Measurements from ENCODE around the gene NFIC.
"Not testable (repeated sequence)": the region's sequence is repeated elsewhere in the genome, so short reads cannot be mapped to it uniquely, and the experiment has no call there.

Gene NFIC

DNA sequence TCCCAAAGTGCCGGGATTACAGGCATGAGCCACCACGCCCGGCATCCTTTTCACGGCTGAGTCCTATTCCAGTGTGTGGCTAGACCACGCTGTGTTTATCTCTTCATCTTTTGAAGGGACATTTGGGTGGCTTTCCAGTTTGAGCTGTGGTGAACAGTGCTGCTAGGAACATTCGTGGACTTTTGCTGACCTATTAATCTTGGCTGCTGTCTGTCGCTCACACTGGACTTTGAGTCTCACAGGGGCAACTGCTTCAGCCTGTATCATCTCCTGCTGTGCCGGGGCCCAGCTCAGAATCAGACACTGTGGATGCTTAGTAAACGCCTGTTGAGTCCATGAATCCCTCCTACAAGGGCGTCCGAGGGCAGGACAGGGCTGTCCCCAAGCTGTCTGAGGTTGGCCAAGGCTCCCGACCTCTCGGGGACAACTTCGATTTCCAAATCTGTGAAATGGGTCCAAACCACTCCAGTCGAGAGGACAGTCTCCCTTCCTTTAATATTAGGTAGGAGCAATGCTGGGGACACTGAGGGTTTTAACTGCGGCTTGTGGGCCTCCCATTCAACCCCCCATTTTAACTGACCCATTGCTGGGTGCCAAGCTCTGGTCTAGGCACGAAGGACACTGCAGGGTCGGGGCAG is 65.5 kb downstream of the NFIC start:
- no peak for DNase-seq

GRCh38 chr19:3433313-3433712 is 66.9 kb downstream of the NFIC start:
- DNase-seq: no peak

DNA sequence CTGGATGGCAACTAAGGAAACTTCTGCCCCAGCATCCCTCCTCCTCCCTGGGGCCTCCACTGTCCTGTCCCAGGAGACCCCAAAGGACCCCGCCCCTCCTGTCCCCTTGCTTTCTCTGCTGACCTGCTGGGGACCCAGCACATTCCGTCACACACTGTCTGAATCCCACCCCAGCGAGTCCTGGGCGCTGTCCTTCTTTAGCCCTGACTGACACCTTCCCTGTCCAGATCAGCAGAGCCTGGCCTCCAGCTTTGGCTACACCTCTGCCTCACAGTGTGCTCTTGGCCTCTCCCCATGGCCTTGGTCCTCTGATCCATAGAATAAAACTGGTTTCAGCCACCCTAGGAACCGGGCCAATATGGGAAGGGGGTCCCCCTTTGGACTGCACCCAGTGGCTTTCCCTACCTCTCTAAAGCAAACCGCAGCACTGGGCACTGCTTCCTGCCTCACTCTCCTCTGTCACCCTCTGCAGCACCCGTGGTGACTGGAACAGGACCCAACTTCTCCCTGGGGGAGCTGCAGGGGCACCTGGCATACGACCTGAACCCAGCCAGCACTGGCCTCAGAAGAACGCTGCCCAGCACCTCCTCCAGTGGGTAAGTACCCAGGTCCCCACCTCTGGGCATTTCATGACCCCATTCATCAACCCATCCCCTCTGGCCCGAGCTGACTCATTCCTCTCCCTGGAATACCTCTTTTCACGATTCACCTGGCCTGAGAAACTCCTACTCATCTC is 67.6 kb downstream of the NFIC start:
- DNase-seq: no peak

GRCh38 chr19:3434630-3435553 is 68.5 kb downstream of the NFIC start:
- DNase-seq: peak; percentile 94

DNA sequence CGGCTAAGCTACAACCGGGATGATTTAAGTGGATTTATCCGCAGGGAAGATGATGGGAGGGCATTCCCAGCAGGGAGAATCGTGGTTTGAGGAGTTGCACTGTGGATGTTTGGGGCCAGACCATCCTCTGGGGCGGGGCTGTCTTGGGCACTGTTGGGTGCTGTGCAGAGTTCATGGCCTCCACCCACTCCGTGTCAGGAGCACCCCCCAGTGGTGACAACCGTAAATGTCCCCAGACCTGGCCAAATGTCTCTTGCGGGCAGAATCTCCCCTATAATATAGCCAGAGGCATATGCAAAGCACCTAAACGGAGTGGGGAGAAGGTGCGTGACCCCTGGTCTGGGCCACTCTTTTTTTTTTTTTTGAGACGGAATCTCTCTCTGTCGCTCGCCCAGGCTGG is 73.7 kb downstream of the NFIC start:
- DNase-seq: peak; percentile 50

GRCh38 chr19:3441089-3441985 is 75.0 kb downstream of the NFIC start:
- no peak for DNase-seq

GRCh38 chr19:3441986-3442329 is 75.6 kb downstream of the NFIC start:
- DNase-seq: no peak

GRCh38 chr19:3442487-3443071 is 76.2 kb downstream of the NFIC start:
- no peak for DNase-seq

GRCh38 chr19:3443840-3444694 is 77.7 kb downstream of the NFIC start:
- no peak for DNase-seq

DNA sequence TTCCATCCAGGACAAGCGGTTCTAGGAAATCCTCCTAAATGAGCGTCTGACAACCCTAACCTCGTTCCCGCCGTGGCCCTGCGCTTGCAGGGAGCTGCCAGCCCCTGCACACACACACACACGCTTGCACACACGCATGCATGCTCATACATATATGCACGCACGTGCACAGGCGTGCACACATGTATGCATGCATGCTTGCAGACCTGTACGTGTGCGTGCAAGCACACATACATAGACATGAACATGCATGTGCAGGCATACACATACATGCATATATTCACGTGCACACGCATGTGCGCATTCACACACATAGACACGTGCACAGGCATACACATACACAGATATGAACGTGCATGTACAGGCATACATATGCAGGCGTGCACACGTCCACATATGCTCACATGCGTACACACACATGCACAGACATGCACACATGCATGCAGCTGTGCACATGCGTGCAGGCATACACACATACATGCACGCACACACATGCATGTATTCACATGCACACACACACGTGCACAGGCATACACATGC is 78.4 kb downstream of the NFIC start:
- DNase-seq: no peak

- not testable (repeated sequence) for DNase-seq
Observed at GRCh38 chr19:3446657-3447056, 80.3 kb downstream of the NFIC start.

DNA sequence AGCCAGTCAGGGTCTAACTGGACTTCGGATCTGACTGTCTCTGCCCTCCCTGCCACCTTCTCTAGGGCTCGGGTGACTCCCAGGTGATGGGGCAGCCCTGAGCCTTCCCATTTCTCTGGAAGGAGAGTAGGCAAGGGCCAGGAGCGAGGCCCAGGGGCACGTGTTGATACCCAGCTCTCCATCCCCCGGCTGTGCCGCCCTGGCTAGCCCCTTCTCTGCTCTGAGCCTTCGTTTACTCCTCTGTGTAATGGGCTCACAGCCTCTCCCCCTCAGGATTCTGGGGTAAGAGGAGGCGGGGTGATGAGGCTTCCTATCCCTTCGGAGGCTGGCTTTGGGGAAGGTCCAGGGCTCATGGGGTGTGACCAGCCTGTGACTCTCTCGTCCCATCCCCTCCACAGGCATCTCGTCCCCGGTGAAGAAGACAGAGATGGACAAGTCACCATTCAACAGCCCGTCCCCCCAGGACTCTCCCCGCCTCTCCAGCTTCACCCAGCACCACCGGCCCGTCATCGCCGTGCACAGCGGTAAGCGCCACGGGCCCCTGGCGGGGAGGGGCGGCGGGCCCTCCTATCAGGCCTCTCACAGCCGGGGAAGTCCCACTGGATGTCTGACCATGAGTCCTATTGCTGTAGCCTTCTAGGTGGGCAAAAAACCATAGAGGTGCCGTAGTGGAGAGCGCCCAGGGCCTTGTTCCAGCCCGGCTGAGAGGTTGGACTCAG is 82.4 kb downstream of the NFIC start:
- DNase-seq: no peak

DNA sequence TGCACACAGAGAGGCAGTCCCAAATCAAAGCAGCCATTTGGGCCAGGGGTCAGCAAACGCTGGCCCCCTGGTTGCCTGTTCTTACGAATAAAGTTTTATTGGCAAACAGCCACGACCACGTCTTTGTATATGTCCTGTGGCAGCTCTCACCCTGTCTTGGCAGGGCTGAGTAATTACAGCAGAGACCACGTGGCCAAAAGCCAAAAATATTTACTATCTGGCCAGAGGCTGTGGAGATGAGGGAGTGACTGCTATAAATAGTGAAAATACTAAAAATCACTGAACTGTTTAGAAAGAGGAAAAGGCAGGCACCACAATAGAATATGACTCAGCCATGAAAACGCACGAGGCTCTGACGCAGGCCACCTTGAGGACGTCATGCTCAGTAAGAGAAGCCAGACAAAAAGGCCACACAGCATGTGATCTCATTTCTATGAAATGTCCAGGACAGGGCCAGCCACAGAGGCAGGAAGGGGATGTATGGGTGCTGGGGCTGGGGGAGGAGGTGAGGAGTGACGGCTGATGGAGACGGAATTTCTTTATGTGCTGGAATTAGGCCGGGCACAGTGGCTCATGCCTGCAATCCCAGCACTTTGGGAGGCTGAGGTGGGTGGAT is 84.5 kb downstream of the NFIC start:
- peak; percentile 63 for DNase-seq

GRCh38 chr19:3451451-3451866 is 85.1 kb downstream of the NFIC start:
- DNase-seq: no peak

DNA sequence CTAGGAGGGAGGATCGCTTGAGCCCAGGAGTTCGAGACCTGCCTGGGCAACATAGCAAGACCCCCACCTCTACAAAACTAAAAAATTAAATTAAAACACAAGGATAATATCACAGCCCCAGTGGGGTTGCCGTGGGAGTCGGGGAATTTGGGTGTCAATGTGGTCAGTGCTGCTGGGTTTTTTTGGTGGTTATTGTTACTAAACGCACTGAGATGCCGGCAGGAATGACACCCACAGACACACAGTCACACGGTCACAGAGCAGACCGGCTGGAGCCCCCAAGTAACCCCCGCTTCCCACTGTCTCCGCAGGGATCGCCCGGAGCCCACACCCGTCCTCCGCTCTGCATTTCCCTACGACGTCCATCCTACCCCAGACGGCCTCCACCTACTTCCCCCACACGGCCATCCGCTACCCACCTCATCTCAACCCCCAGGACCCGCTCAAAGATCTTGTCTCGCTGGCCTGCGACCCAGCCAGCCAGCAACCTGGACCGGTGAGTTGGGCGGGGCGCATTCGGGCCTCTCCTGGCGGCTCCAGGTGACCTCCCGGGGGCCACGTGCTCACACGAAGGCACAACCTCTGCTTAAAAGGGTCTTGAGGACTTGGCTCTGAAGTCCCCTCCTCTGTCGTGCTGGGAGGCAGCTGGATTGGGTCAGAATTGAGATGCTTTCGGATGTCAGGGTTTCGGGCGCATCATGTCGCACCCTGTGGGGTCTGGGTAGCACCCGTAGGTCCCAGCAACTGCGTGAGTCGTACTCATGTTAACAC is 86.0 kb downstream of the NFIC start:
- DNase-seq: no peak

DNA sequence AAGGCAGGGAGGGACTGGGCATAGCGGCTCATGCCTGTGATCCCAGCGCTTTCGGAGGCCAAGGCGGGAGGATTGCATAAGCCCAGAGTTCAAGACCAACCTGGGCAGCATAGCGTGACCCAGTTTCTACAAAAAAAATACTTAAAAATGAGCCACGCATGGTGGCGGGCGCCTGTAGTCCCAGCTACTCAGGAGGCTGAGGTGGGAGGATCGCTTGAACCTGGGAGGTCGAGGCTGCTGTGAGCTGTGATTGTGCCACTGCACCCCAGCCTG is 86.5 kb downstream of the NFIC start:
- DNase-seq: not testable (repeated sequence)

DNA sequence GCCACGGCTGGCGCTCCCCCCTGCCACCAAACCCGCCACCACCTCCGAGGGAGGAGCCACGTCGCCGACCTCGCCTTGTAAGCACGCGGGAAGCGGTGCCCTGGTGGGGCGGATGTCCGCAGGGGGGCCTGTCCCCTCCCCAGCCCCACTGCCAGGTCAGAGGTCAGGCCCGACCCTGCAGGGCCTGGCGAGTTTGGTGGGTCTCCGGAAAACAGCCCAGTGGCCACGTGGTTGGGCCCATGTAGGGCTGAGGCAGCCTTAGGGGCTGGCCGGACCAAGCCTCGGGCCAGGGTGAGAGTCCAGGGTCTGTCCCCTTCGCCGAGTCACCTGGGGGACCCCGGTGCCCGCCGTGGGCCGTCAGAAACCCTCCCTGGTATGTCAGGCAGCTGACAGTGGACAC is 87.5 kb downstream of the NFIC start:
- DNase-seq: no peak

DNA sequence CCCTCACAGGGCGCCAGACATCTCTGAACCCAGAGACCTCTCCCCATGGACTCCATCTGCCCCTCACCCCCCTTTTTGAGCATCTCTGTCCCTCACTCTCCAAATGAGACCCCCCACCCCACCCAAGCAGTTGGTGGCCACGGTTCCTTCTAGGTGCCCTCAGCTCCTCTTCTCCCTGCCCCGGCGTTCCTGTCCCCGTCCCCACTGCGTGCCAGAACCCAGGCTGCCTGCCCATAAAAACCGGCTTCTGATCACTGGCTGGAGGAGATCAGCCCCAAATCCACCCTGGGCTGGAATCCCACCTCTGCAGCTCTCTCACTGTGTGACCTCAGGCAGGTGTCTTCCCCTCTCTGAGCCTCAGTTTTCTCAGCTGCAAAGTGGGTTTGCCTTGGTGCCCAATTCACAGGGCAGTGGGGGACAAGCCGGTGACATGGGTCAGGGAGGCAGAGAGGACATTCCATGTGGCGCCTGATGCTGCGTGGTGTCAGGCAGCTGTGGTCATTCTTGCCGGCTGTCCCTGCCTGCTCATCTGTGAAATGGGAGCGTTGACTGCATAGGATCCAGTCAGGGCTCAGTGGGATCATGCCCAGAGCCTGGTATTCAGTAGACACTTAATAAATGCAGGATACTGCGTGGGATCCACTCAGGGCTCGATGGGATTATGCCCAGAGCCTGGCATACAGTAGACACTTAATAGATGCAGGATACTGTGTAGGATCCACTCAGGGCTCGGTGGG is 88.4 kb downstream of the NFIC start:
- no peak for DNase-seq

Measured in RPMI8226 (cell line).